Measurements from ENCODE around the gene LDLRAD4.

LDLRAD4 gene

DNA sequence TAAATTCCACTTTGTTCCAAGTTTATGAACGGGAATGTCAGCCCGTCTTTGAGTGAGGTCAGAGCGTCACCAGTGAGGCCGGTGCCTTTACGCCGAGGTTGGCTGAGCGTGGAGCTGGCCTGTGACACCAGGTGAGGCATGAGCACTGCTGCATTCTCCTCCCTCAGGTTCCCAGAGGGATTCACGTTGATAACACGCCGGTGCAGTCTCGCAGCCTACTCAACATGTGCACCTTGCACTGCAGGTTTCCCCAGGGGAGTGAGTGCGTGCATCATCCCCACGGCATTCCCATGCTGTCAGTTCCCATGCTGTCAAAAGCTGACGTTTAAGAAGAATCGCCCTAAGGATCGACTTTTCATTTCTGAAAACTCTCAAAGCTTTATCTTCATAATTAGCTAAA, 213.3 kb downstream of the LDLRAD4 start:
- H3K4me3 ChIP-seq (ENCODE audit: low read depth, low read length) = no peak overlapping the region
- TF ChIP-seq, protein P1, sequence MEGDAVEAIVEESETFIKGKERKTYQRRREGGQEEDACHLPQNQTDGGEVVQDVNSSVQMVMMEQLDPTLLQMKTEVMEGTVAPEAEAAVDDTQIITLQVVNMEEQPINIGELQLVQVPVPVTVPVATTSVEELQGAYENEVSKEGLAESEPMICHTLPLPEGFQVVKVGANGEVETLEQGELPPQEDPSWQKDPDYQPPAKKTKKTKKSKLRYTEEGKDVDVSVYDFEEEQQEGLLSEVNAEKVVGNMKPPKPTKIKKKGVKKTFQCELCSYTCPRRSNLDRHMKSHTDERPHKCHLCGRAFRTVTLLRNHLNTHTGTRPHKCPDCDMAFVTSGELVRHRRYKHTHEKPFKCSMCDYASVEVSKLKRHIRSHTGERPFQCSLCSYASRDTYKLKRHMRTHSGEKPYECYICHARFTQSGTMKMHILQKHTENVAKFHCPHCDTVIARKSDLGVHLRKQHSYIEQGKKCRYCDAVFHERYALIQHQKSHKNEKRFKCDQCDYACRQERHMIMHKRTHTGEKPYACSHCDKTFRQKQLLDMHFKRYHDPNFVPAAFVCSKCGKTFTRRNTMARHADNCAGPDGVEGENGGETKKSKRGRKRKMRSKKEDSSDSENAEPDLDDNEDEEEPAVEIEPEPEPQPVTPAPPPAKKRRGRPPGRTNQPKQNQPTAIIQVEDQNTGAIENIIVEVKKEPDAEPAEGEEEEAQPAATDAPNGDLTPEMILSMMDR (IDR thresholded peaks at IDR 0.05; ENCODE audit: low read depth, low read length, missing control alignments) = no peak
- in situ Hi-C loops (cut with HindIII; ENCODE audit: low sequenced_read_pairs) = no loop called here
- no peak for DNase-seq (ENCODE audit: low read depth)

DNA sequence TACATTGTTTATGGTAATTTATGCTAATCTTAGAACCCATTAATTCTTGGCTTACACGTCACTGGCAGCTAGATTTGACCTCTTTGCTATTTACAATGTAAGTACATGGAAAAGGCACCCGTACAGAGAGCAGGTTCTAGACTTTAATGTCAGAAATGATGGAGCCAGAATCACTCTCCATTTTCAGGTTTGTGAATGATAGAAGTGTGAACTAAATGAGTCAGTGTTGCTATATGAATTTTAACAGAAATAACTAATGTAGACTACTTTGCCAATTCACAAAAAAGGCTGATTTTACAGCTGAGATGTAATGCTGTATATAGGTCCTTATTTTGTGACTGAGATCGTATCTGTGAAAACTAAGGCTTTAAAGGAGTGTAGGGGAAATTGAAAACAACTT, 214.6 kb downstream of the LDLRAD4 start:
- DNase-seq (ENCODE audit: low read depth) = no peak
- H3K4me3 ChIP-seq (ENCODE audit: low read depth, low read length) = no peak overlapping the region
- TF ChIP-seq, protein P1 (IDR thresholded peaks at IDR 0.05; ENCODE audit: low read depth, low read length, missing control alignments) = no peak
- in situ Hi-C loops (cut with HindIII; ENCODE audit: low sequenced_read_pairs) = no loop called here

DNA sequence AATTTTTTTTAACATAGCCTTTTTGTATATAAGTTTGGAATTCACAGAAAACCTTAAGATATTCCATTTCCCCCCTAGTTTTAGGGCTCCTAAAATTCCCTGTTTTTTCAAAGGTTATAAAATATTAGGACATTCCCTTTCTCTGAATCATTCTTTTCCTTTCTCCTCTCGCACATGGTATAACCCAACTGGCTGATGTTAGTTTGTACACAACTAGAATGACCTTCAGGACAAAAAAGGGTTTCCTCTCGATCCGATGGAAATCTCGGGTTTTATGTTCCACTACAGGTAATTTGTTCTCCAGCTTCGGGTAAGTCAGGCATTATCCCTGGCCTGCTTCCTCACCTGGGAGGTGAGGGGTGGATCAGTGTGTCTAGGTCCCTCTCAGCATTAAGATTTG, 215.1 kb downstream of the LDLRAD4 start:
- no peak for DNase-seq (ENCODE audit: low read depth)
- no peak overlapping the region for H3K4me3 ChIP-seq (ENCODE audit: low read depth, low read length)
- in situ Hi-C loops (cut with HindIII; ENCODE audit: low sequenced_read_pairs) = no loop called here
- TF ChIP-seq, protein P1 (IDR thresholded peaks at IDR 0.05; ENCODE audit: low read depth, low read length, missing control alignments) = no peak

DNA sequence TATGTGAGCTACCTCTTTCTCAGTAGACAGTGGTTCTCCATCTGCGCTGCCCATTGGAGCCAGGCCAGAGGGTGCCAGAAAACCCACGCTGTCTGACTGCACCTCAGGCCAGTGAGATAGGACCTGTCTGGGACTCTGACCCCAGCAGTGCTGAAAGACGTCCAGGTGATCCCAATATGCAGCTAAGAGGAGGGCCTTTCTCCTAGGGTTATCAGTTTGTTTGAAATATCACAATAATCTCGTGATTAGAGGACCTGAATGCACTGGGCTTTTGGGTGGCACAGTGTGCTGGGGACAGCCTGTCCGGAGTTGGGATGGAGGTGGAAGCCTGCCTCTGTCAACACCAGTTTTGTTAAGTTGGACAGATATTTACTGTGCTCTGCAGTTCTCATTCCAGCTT, 216.3 kb downstream of the LDLRAD4 start:
- in situ Hi-C loops (cut with HindIII; ENCODE audit: low sequenced_read_pairs) = no loop called here

DNA sequence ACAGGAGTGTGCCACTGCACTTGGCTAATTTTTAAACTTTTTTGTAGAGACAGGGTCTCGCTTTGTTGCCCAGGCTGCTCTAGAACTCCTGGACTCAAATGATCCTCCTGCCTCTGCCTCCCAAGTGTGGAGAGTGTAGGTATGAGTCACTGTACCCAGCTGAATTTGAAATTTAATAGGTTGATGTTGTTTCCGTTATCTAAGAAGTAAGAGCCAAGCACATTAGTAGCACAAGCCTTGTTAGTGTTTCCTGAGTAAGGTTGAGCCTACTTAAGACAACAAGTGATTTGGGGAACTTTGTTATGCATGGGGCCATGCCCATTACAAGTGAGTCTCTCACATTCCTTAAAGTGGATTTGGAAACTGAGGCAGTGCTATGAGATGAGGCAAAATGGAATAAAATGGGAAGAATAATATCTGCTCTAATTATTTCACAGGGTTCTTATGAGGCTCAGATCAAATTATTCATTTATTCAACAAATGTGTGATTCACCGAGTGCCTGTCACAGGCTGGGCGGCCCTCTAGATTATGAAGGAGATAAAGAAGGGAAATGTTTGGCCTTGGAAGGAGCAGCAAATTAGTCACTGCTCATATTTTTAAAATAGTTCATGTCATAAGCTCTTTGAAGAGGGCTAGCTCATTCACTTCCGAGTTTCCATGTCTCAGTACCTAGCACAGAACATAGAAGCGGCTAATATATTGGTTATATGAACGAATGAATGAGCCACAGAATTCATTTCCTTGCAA, 217.2 kb downstream of the LDLRAD4 start:
- TF ChIP-seq, protein P1 (IDR thresholded peaks at IDR 0.05; ENCODE audit: low read depth, low read length, missing control alignments) = no peak
- in situ Hi-C loops (cut with HindIII; ENCODE audit: low sequenced_read_pairs) = no loop called here
- H3K4me3 ChIP-seq (ENCODE audit: low read depth, low read length) = no peak overlapping the region
- DNase-seq (ENCODE audit: low read depth) = peak; percentile 15

More for the DNA sequence above, 216.3 kb downstream of the LDLRAD4 start:
- no peak overlapping the region for H3K4me3 ChIP-seq (ENCODE audit: low read depth, low read length)
- DNase-seq (ENCODE audit: low read depth) = no peak
- TF ChIP-seq, protein P1 (IDR thresholded peaks at IDR 0.05; ENCODE audit: low read depth, low read length, missing control alignments) = no peak

DNA sequence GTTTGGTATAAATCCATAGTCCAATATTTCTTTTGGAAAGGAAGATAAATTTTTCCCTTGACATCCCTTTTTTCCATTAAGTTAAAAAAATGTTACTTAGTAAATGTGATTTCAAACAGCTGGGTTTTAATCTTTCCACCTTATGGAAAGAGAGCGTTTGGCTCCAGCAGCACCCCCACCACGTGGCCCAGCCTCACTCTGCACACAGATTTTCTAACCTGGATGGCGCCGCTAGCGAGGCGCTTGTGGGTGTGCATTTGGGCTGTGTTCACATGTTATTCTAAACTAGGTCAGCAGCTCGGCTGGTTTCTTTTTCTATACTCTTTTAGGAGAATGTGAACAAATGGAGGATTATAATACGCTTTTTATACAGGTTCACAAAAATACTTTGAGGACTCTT, 218.0 kb downstream of the LDLRAD4 start:
- no peak overlapping the region for H3K4me3 ChIP-seq (ENCODE audit: low read depth, low read length)
- no peak for DNase-seq (ENCODE audit: low read depth)
- TF ChIP-seq, protein P1 (IDR thresholded peaks at IDR 0.05; ENCODE audit: low read depth, low read length, missing control alignments) = no peak
- in situ Hi-C loops (cut with HindIII; ENCODE audit: low sequenced_read_pairs) = no loop called here

All from astrocyte of the cerebellum (primary cell).